Tibial nerve (tissue), 3 donors: Measurements from ENCODE around the gene SPSB3.

Source experiments
- CTCF ChIP-seq, 5 experiments: fragments of 200-600 bp in 3 of 5; fragments of 450-650 bp in 2 of 5; sonication (generic) in 3 of 5; IDR thresholded peaks; one replicate each; pipeline ENCODE4 v1.5.1; 2016 to 2019; ENCODE audit warnings: antibody characterized with exemption in 5 of 5, mild to moderate bottlenecking in 3 of 5, moderate library complexity in 2 of 5
- POLR2A ChIP-seq, 2 donors: fragments of 450-650 bp; IDR thresholded peaks; one replicate each; pipeline ENCODE4 v1.6.1; 2017; ENCODE audit warnings: antibody characterized with exemption in 2 of 2, mild to moderate bottlenecking in 2 of 2, moderate library complexity in 2 of 2

DNA sequence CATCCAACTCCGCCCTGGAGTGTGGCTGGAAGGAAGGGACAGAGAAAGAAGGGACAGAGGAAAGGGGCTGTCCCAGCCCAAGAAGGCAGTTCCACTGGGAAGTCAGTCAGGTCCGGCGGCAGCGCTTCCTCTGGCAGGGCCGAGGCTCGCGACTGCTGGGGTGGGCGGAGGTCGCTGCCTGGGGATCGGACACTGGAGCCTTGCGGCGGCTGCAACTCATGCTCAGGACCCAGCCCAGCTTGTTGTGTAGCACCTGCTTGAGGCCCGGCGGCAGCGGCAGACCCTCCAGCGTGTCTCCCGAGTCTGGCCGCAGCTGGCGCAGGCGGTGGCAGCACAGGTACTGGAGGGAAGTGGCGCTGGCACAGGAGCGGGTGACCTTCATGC is 5.4 kb downstream of the SPSB3 start:
- no peak for TF ChIP-seq POLR2A (IDR thresholded peaks at IDR 0.05)
- no peak for TF ChIP-seq CTCF (IDR thresholded peaks at IDR 0.05)
